ENCODE results near the gene DIO1.

The DIO1 gene

GRCh38 chr1:53936430-53936829 is 42.4 kb downstream of the DIO1 start:
- H3K27ac ChIP-seq = no peak overlapping the region
- ChIA-PET POLR2A (ENCODE audit: low non-redundant PET) (no interaction called here), CTCF (interaction anchor here (0.6 kb wide), 1 partner anchor 58 kb away, joined by 3 read pairs; no protein-coding TSS in a partner anchor)
- no peak for DNase-seq (ENCODE audit: low spot score)
- no peak for TF ChIP-seq CTCF (conservative IDR thresholded peaks at IDR 0.05; ENCODE audit: low read depth)

GRCh38 chr1:53938136-53938830 is 44.3 kb downstream of the DIO1 start:
- POLR2A ChIA-PET (ENCODE audit: low non-redundant PET) = no interaction called here
- no peak for TF ChIP-seq CTCF (conservative IDR thresholded peaks at IDR 0.05; ENCODE audit: low read depth)
- H3K27ac ChIP-seq = no peak overlapping the region
- CTCF ChIA-PET = no interaction called here
- DNase-seq (ENCODE audit: low spot score) = no peak

DNA sequence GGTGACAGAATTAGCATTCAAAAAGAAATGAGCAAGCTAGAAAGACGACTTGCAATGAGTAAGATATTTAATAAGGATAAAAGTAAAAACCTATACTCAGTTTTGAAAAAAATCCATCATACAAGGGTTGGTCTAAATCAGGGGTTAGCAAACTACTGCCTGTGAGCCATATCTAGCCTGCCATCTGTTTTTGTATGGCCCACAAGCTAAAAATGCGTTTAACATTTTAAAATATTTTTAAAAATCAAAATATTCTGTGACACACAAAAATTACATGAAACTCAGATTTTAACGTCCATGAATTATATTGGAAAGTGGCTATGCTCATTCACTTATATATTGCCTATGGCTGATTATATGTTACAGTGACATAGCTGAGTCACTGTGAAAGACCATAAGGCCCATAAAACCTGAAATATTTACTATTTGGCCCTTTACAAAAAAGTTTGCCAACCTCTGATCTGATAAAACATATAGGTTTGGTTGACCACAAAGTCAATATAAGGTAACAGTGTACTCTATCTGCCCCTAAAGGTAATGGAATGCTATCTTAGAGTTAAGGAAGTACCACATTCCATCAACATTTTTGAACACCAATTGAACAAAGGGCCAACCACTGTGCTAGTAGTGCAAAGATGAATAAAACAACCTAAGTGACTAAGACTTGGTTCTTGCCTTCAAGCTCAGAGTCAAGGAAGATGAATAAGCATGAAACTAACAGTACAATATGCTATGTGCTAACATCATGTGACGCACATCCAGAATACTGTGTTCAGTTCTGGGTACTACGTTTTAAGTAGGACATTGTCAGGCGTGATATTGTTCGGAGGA is 48.4 kb downstream of the DIO1 start:
- CTCF ChIA-PET = no interaction called here
- POLR2A ChIA-PET (ENCODE audit: low non-redundant PET) = no interaction called here

DNA sequence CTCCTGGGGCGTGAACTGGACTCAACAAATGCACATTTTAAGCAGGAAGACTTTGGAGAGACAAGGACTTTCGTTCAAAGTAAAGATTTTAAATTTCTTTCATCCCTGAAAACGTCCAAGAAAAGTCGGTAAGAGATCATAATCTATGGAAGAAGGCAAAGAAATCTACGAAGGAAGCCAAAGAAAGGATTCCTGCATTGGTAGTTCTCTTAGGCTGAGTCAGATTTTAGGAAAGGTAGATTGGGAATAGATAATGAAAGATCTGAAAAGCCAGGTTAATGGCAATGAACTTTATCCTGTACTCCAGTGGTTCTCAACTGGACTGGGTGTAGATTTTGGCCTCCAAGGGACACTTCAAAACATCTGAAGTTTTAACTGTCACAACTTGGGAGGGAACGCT is 49.1 kb downstream of the DIO1 start:
- no peak overlapping the region for H3K27ac ChIP-seq
- no peak for TF ChIP-seq CTCF (conservative IDR thresholded peaks at IDR 0.05; ENCODE audit: low read depth)
- ChIA-PET POLR2A (ENCODE audit: low non-redundant PET) (no interaction called here), CTCF (no interaction called here)
- no peak for DNase-seq (ENCODE audit: low spot score)

More for the DNA sequence above, 48.4 kb downstream of the DIO1 start:
- no peak for DNase-seq (ENCODE audit: low spot score)
- no peak overlapping the region for H3K27ac ChIP-seq
- TF ChIP-seq CTCF (conservative IDR thresholded peaks at IDR 0.05; ENCODE audit: low read depth) = no peak

DNA sequence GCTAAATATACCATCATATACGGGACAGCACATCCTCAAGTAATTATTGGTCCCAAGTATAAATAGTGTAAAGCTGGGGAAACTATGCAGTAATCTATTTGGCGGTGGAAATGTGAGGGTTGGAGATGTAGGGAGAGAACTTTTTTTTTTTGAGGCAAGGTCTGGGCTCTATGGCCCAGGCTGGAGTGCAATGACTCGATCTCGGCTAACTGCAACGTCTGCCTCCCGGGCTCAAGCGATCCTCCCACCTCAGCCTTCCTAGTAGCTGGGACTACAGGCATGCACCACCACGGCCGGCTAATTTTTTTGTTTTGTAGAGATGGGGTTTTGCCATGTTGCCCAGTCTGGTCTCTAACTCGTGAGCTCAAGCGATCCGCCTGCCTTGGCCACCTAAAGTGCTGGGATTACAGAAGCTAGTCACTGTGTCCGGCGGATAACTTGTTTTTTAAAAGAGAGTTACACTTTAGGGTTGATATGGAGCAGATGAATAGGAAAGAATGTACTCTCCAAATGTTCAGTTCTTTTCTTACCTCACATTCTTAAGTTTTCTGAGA is 49.6 kb downstream of the DIO1 start:
- no peak for DNase-seq (ENCODE audit: low spot score)
- ChIA-PET CTCF (no interaction called here), POLR2A (ENCODE audit: low non-redundant PET) (no interaction called here)
- H3K27ac ChIP-seq = no peak overlapping the region; the same call in 1 of the 2 replicates
- no peak for TF ChIP-seq CTCF (conservative IDR thresholded peaks at IDR 0.05; ENCODE audit: low read depth)

DNA sequence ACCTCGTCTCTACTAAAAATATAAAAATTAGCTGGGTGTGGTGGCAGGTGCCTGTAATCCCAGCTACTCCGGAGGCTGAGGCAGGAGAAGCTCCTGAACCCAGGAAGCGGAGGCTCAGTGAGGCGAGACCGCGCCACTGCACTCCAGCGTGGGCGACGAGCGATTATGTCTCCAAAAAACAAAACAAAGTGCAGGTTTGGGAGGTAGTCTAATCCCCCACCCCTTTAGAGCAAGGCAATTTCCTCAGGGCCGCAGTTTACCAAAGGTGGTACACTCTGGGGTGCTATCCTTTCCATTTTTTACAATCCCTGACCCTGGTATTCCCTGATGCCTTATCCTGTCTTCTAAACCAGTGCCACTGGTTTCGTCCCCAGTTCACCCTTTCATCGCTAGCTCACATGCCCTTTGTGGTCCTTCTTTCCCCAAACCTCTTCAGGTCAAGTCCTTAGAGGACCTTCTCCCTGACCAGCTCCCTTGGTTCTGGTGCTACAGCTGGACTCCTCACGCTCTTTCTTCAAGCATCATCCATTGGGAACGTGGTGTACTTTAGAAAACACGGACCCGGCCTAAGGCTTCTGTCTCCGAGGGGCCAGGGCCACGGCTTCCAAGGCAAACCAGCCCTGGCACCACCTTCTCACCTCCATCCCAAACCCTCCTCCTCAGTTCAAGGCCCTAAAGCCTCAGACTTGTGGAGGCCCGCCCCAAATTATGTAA is 50.6 kb downstream of the DIO1 start:
- H3K27ac ChIP-seq = peak overlapping the region; percentile 90
- CTCF ChIA-PET = no interaction called here
- no peak for TF ChIP-seq CTCF (conservative IDR thresholded peaks at IDR 0.05; ENCODE audit: low read depth)
- POLR2A ChIA-PET (ENCODE audit: low non-redundant PET) = no interaction called here
- no peak for DNase-seq (ENCODE audit: low spot score)

All from RWPE1 (cell line).